ENCODE results near the gene OR6C1. TPM values are rescaled to one million over a fixed set of nuclear protein-coding genes. Genes with fewer than 3 reads are reported as not detected.
"Not testable (repeated sequence)": the region's sequence is repeated elsewhere in the genome, so short reads cannot be mapped to it uniquely, and the experiment has no call there.

The OR6C1 gene
- polyA plus RNA-seq (2013), result not detected

DNA sequence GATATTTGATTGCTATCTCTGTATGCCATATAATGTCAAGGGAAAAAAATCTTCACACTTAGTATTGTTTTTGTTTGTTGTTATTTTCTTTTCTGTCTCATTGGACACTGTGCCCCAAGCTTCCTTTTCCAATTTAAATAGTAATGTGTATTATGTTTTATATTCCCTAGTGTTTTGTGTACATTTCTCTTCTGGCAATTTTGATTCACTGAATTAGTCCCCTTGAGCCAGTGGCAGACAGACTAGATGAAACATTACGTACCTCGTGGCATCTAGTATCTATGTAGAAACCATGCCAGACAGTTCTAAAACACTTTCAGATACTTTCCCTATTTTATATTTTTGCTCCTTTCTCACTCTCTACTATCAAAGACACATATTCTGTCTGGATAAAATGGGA is at the start of gene OR6C1:
TSS of gene OR6C1 (plus strand) at position 301 of the 400 bp plus-strand sequence. CDS start 6,257 bp downstream, outside the sequence.
- DNase-seq, result no peak
- no peak within 1 kb of the TSS for H3K4me3 ChIP-seq (ENCODE audit: control insufficient read depth in 1 of 7, extremely low read depth in 1 of 7, insufficient read depth in 4 of 7, low read depth in 2 of 7, low read length in 6 of 7)
- ChIA-PET CTCF (no interaction called here), POLR2A (no interaction called here)
- no peak within 1 kb of the TSS for H3K27ac ChIP-seq (ENCODE audit: insufficient read depth in 1 of 2, low read depth in 1 of 2, low read length in 2 of 2, poor library complexity in 1 of 2, severe bottlenecking in 2 of 2)
- peaks cover 0 to 3% (median 0%) of the 10 kb centered on the region in 5 experiments for H3K27me3 ChIP-seq (replicated peaks in 2 of 5; ENCODE audit: control insufficient read depth in 4 of 5, insufficient read depth in 5 of 5, low read length in 4 of 5)
- H3K9me3 ChIP-seq (ENCODE audit: control extremely low read depth in 1 of 5, control insufficient read depth in 4 of 5, insufficient read depth in 2 of 5, low read depth in 1 of 5, low read length in 4 of 5), result peaks cover 0 to 1% (median 0%) of the 10 kb centered on the region in 5 experiments
- 92% methylated on average over 2 of the region's 2 CpGs for WGBS (ENCODE audit: insufficient coverage)
- H3K36me3 ChIP-seq (ENCODE audit: control insufficient read depth in 4 of 4, insufficient read depth in 4 of 4, low read length in 3 of 4), result no peaks in the 10 kb centered on the region
- no peaks in the 10 kb centered on the region for H3K4me1 ChIP-seq (ENCODE audit: control extremely low read depth in 1 of 4, control insufficient read depth in 4 of 4, insufficient read depth in 4 of 4, low read length in 3 of 4)

- no CpG with 5 or more reads among the region's 2 CpGs for WGBS (ENCODE audit: insufficient coverage)
- Histone ChIP-seq H3K27ac (ENCODE audit: insufficient read depth in 1 of 2, low read depth in 1 of 2, low read length in 2 of 2, poor library complexity in 1 of 2, severe bottlenecking in 2 of 2) (no peak overlapping the region), H3K9me3 (ENCODE audit: control extremely low read depth in 1 of 5, control insufficient read depth in 4 of 5, insufficient read depth in 2 of 5, low read depth in 1 of 5, low read length in 4 of 5) (peaks cover 0 to 4% (median 1%) of the 10 kb centered on the region in 5 experiments), H3K4me1 (ENCODE audit: control extremely low read depth in 1 of 4, control insufficient read depth in 4 of 4, insufficient read depth in 4 of 4, low read length in 3 of 4) (no peaks in the 10 kb centered on the region), H3K27me3 (replicated peaks in 2 of 5; ENCODE audit: control insufficient read depth in 4 of 5, insufficient read depth in 5 of 5, low read length in 4 of 5) (peaks cover 0 to 10% (median 0%) of the 10 kb centered on the region in 5 experiments), H3K36me3 (ENCODE audit: control insufficient read depth in 4 of 4, insufficient read depth in 4 of 4, low read length in 3 of 4) (no peaks in the 10 kb centered on the region), H3K4me3 (ENCODE audit: control insufficient read depth in 1 of 7, extremely low read depth in 1 of 7, insufficient read depth in 4 of 7, low read depth in 2 of 7, low read length in 6 of 7) (no peak overlapping the region)
- CTCF ChIA-PET, result no interaction called here
- POLR2A ChIA-PET, result no interaction called here
- no peak for DNase-seq
Measured at GRCh38 chr12:55280991-55281390, 33.2 kb upstream of the OR6C1 start.

GRCh38 chr12:55289999-55290398 is 24.1 kb upstream of the OR6C1 start:
- no peak overlapping the region for H3K27ac ChIP-seq (ENCODE audit: insufficient read depth in 1 of 2, low read depth in 1 of 2, low read length in 2 of 2, poor library complexity in 1 of 2, severe bottlenecking in 2 of 2)
- no peaks in the 10 kb centered on the region for H3K4me1 ChIP-seq (ENCODE audit: control extremely low read depth in 1 of 4, control insufficient read depth in 4 of 4, insufficient read depth in 4 of 4, low read length in 3 of 4)
- H3K27me3 ChIP-seq (replicated peaks in 2 of 5; ENCODE audit: control insufficient read depth in 4 of 5, insufficient read depth in 5 of 5, low read length in 4 of 5), result peaks cover 0 to 3% (median 2%) of the 10 kb centered on the region in 5 experiments
- CTCF ChIA-PET, result no interaction called here
- H3K4me3 ChIP-seq (ENCODE audit: control insufficient read depth in 1 of 7, extremely low read depth in 1 of 7, insufficient read depth in 4 of 7, low read depth in 2 of 7, low read length in 6 of 7), result no peak overlapping the region
- POLR2A ChIA-PET, result no interaction called here
- WGBS (ENCODE audit: insufficient coverage), result 100% methylated on average over 1 of the region's 2 CpGs
- no peak for DNase-seq
- H3K36me3 ChIP-seq (ENCODE audit: control insufficient read depth in 4 of 4, insufficient read depth in 4 of 4, low read length in 3 of 4), result no peaks in the 10 kb centered on the region
- no peaks in the 10 kb centered on the region for H3K9me3 ChIP-seq (ENCODE audit: control extremely low read depth in 1 of 5, control insufficient read depth in 4 of 5, insufficient read depth in 2 of 5, low read depth in 1 of 5, low read length in 4 of 5)

DNA sequence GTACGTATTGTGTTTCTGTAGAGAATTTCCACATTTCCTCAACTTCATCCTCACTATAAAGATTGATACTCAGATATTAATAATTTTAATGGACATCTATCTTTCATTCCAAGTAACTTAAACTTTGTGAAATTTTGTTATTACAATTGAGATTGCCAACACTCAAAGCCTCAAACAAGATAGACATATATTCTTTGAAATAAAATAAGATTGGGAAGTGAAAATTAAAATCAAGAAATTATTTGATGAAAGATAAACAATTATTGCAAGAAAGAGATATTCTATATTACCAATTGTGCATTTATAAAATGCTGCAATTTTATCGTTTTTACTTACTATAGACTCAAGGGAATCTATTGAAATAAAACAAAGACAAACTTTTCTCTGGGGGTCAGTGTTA is 17.7 kb upstream of the OR6C1 start, which contains the start of gene OR6C6:
TSS of gene OR6C6 (minus strand) at position 101 of the 400 bp plus-strand sequence. CDS start 1,337 bp downstream, outside the sequence.
- CTCF ChIA-PET, result no interaction called here

DNA sequence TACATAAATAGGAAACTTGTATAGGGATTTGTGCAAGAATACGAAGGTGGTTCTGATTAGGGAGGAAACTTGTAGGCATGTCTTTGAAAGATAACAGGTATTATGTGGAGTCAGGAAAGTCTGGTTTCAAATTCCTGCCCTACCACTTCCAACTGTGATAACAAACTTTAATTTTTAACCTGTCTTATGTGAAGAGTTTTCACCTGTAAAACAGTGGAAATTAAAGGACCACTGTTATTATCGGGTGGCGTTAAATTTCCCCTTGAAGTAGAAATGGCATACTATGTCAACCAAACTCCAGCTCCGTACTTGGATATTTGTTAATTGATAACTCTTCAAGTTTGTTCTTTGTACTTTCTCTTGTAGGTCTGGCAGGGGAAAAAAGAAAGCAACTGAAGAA is 6.1 kb downstream of the OR6C1 start:
- POLR2A ChIA-PET, result no interaction called here
- no peak overlapping the region for H3K27ac ChIP-seq (ENCODE audit: insufficient read depth in 1 of 2, low read depth in 1 of 2, low read length in 2 of 2, poor library complexity in 1 of 2, severe bottlenecking in 2 of 2)
- no peaks in the 10 kb centered on the region for H3K4me1 ChIP-seq (ENCODE audit: control extremely low read depth in 1 of 4, control insufficient read depth in 4 of 4, insufficient read depth in 4 of 4, low read length in 3 of 4)
- no peak overlapping the region for H3K4me3 ChIP-seq (ENCODE audit: control insufficient read depth in 1 of 7, extremely low read depth in 1 of 7, insufficient read depth in 4 of 7, low read depth in 2 of 7, low read length in 6 of 7)
- CTCF ChIA-PET, result no interaction called here
- H3K27me3 ChIP-seq (replicated peaks in 2 of 5; ENCODE audit: control insufficient read depth in 4 of 5, insufficient read depth in 5 of 5, low read length in 4 of 5), result peaks cover 0 to 3% (median 0%) of the 10 kb centered on the region in 5 experiments
- WGBS (ENCODE audit: insufficient coverage), result 100% methylated on average over 3 of the region's 4 CpGs
- H3K9me3 ChIP-seq (ENCODE audit: control extremely low read depth in 1 of 5, control insufficient read depth in 4 of 5, insufficient read depth in 2 of 5, low read depth in 1 of 5, low read length in 4 of 5), result peaks cover 0 to 5% (median 0%) of the 10 kb centered on the region in 5 experiments
- no peaks in the 10 kb centered on the region for H3K36me3 ChIP-seq (ENCODE audit: control insufficient read depth in 4 of 4, insufficient read depth in 4 of 4, low read length in 3 of 4)
- DNase-seq, result no peak

More for the DNA sequence above, 17.7 kb upstream of the OR6C1 start, which contains the start of gene OR6C6:
- DNase-seq, result no peak
- Histone ChIP-seq H3K4me1 (ENCODE audit: control extremely low read depth in 1 of 4, control insufficient read depth in 4 of 4, insufficient read depth in 4 of 4, low read length in 3 of 4) (no peaks in the 10 kb centered on the region), H3K27ac (ENCODE audit: insufficient read depth in 1 of 2, low read depth in 1 of 2, low read length in 2 of 2, poor library complexity in 1 of 2, severe bottlenecking in 2 of 2) (no peak within 1 kb of the TSS), H3K36me3 (ENCODE audit: control insufficient read depth in 4 of 4, insufficient read depth in 4 of 4, low read length in 3 of 4) (no peaks in the 10 kb centered on the region), H3K4me3 (ENCODE audit: control insufficient read depth in 1 of 7, extremely low read depth in 1 of 7, insufficient read depth in 4 of 7, low read depth in 2 of 7, low read length in 6 of 7) (no peak within 1 kb of the TSS), H3K27me3 (replicated peaks in 2 of 5; ENCODE audit: control insufficient read depth in 4 of 5, insufficient read depth in 5 of 5, low read length in 4 of 5) (peaks cover 0 to 7% (median 3%) of the 10 kb centered on the region in 5 experiments), H3K9me3 (ENCODE audit: control extremely low read depth in 1 of 5, control insufficient read depth in 4 of 5, insufficient read depth in 2 of 5, low read depth in 1 of 5, low read length in 4 of 5) (peaks cover 0 to 2% (median 0%) of the 10 kb centered on the region in 5 experiments)
- POLR2A ChIA-PET, result no interaction called here
- no CpG with 5 or more reads among the region's 2 CpGs for WGBS (ENCODE audit: insufficient coverage)

- H3K36me3 ChIP-seq (ENCODE audit: control insufficient read depth in 4 of 4, insufficient read depth in 4 of 4, low read length in 3 of 4); H3K4me3 ChIP-seq (ENCODE audit: control insufficient read depth in 1 of 7, extremely low read depth in 1 of 7, insufficient read depth in 4 of 7, low read depth in 2 of 7, low read length in 6 of 7); H3K4me1 ChIP-seq (ENCODE audit: control extremely low read depth in 1 of 4, control insufficient read depth in 4 of 4, insufficient read depth in 4 of 4, low read length in 3 of 4); DNase-seq; H3K9me3 ChIP-seq (ENCODE audit: control extremely low read depth in 1 of 5, control insufficient read depth in 4 of 5, insufficient read depth in 2 of 5, low read depth in 1 of 5, low read length in 4 of 5); H3K27me3 ChIP-seq (replicated peaks in 2 of 5; ENCODE audit: control insufficient read depth in 4 of 5, insufficient read depth in 5 of 5, low read length in 4 of 5); H3K27ac ChIP-seq (ENCODE audit: insufficient read depth in 1 of 2, low read depth in 1 of 2, low read length in 2 of 2, poor library complexity in 1 of 2, severe bottlenecking in 2 of 2); CTCF ChIA-PET: not testable (repeated sequence)
- POLR2A ChIA-PET, result interaction anchor here (0.6 kb wide), 1 partner anchor 259 kb away, joined by 3 read pairs; no protein-coding TSS in a partner anchor
- WGBS (ENCODE audit: insufficient coverage), result 100% methylated on average over 2 of the region's 6 CpGs
Measured at GRCh38 chr12:55325801-55326200, 11.7 kb downstream of the OR6C1 start.

DNA sequence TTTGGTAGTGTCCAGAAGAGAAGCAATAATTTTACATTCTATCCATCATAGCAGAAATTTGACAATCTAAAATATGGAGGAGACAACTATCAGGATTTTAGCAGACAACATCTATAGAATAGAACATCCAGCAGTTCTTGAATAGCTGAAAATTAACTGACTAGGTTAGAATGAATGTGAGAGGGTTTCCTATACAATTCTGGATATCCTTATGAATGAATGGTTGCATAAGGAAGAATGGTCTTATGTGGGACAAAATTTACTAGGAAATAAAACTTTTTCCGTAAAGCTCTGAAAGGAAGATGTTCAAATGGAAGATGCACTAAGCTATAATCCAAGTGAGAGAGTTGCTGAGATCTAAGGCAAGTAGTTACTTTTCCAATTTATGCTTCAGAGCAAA is 16.3 kb downstream of the OR6C1 start, which contains the start of gene OR6C3:
TSS of gene OR6C3 (plus strand) at position 301 of the 400 bp plus-strand sequence. CDS start 955 bp downstream, outside the sequence.
- Histone ChIP-seq H3K27ac (ENCODE audit: insufficient read depth in 1 of 2, low read depth in 1 of 2, low read length in 2 of 2, poor library complexity in 1 of 2, severe bottlenecking in 2 of 2) (no peak within 1 kb of the TSS), H3K27me3 (replicated peaks in 2 of 5; ENCODE audit: control insufficient read depth in 4 of 5, insufficient read depth in 5 of 5, low read length in 4 of 5) (peaks cover 0 to 6% (median 3%) of the 10 kb centered on the region in 5 experiments), H3K36me3 (ENCODE audit: control insufficient read depth in 4 of 4, insufficient read depth in 4 of 4, low read length in 3 of 4) (no peaks in the 10 kb centered on the region), H3K9me3 (ENCODE audit: control extremely low read depth in 1 of 5, control insufficient read depth in 4 of 5, insufficient read depth in 2 of 5, low read depth in 1 of 5, low read length in 4 of 5) (no peaks in the 10 kb centered on the region), H3K4me3 (ENCODE audit: control insufficient read depth in 1 of 7, extremely low read depth in 1 of 7, insufficient read depth in 4 of 7, low read depth in 2 of 7, low read length in 6 of 7) (no peak within 1 kb of the TSS), H3K4me1 (ENCODE audit: control extremely low read depth in 1 of 4, control insufficient read depth in 4 of 4, insufficient read depth in 4 of 4, low read length in 3 of 4) (no peaks in the 10 kb centered on the region)
- WGBS (ENCODE audit: insufficient coverage), result no CpG with 5 or more reads among the region's 1 CpG
- ChIA-PET CTCF (no interaction called here), POLR2A (no interaction called here)
- no peak for DNase-seq

All from common myeloid progenitor, CD34-positive (primary cell).